Osteocyte (in vitro differentiated cells): ENCODE results near the gene SHISA4. TPM values are rescaled to one million over a fixed set of nuclear protein-coding genes. Genes with fewer than 3 reads are reported as not detected.
"Not testable (repeated sequence)": the region's sequence is repeated elsewhere in the genome, so short reads cannot be mapped to it uniquely, and the experiment has no call there.

Source experiments
- DNase-seq: peaks from one replicate; pipeline ENCODE4 v3.0.0; 2021; ENCODE audit warnings: mixed read lengths; ENCODE audit not compliant: unreplicated experiment; ENCODE audit errors: extremely low spot score
- H3K27ac Mint-ChIP-seq: one replicate; pipeline ENCODE4 v1.8.0; 2021; ENCODE audit warnings: mild to moderate bottlenecking, mixed read lengths; ENCODE audit not compliant: unreplicated experiment
- H3K27me3 Mint-ChIP-seq: one replicate; pipeline ENCODE4 v1.8.0; 2021; ENCODE audit warnings: mixed read lengths; ENCODE audit not compliant: unreplicated experiment
- H3K36me3 Mint-ChIP-seq: one replicate; pipeline ENCODE4 v1.8.0; 2021; ENCODE audit warnings: mixed read lengths; ENCODE audit not compliant: unreplicated experiment
- H3K4me1 Mint-ChIP-seq: one replicate; pipeline ENCODE4 v1.8.0; 2021; ENCODE audit warnings: mixed read lengths; ENCODE audit not compliant: unreplicated experiment
- H3K4me3 Mint-ChIP-seq: one replicate; pipeline ENCODE4 v1.8.0; 2021; ENCODE audit warnings: mild to moderate bottlenecking, moderate library complexity, mixed read lengths; ENCODE audit not compliant: unreplicated experiment
- H3K9me3 Mint-ChIP-seq: one replicate; pipeline ENCODE4 v1.8.0; 2021; ENCODE audit warnings: mixed read lengths; ENCODE audit not compliant: unreplicated experiment
- long read RNA-seq: library from polyadenylated mRNA; unstranded; transcript quantifications from one replicate; pipeline ENCODE4 v2.0.0, GENCODE V29; 2021
- total RNA-seq: library from RNA; stranded (reverse); gene quantifications from 2 replicates; pipeline ENCODE4 v1.2.1, GENCODE V29; 2021
- TF ChIP-seq, protein P1 (sequence below): fragments of 200-600 bp; sonication (generic); IDR thresholded peaks from 2 replicates; pipeline ENCODE4 v1.5.0; 2021; ENCODE audit warnings: antibody characterized with exemption, mild to moderate bottlenecking, moderate library complexity

SHISA4 gene, protein sequence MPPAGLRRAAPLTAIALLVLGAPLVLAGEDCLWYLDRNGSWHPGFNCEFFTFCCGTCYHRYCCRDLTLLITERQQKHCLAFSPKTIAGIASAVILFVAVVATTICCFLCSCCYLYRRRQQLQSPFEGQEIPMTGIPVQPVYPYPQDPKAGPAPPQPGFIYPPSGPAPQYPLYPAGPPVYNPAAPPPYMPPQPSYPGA
- total RNA-seq, result 31.4 and 32.1 TPM in 2 replicates
- long read RNA-seq, partial matches to known transcripts, result 0 of 1 reads
- long read RNA-seq, other reads (novel, unspliced or antisense), result 0 of 1 reads

DNA sequence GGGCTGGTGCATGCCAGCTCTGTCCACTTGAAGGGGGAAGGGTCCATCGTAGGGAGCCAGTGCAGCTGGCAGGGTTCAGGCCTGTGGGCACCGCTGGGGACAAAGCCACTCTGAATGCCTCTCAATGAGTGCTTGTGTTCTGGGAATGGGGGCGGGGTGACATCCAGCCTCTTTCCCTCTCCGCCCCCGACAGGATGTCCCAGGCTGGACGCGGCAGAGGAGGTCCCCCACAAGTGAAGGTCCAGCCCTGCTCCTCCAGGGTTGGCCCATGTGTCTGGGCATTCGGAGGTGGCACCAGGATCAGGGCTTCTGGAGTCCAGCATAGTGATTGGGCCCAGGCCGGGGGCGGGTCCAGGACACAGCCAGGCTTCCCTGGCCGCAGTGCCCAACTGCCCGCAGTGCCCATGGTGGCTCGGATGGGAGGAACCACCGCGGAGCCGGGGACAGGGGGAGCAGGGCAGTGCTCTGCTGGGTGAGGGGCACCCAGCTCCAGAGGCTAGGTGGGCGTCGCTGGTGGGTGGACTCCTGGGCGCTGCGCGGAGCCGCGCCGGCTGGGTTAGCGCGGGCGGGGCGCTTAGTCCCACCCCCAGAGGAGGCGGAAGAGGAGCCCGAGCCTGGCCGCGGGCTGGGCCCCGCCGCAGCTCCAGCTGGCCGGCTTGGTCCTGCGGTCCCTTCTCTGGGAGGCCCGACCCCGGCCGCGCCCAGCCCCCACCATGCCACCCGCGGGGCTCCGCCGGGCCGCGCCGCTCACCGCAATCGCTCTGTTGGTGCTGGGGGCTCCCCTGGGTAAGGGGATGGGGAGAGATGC lies at the start of gene SHISA4:
SHISA4 (plus strand) TSS at position 617 of the 808 bp plus-strand sequence; CDS start at position 714, 97 bp downstream.
- Mint-ChIP-seq H3K27me3 (no peaks in the 10 kb centered on the region), H3K4me3 (peak within 1 kb of the TSS; percentile 78), H3K36me3 (no peaks in the 10 kb centered on the region), H3K27ac (peak within 1 kb of the TSS; percentile 73), H3K4me1 (peaks cover 33% of the 10 kb centered on the region), H3K9me3 (no peaks in the 10 kb centered on the region)
- peak; percentile 94 for DNase-seq
- TF ChIP-seq, protein P1, sequence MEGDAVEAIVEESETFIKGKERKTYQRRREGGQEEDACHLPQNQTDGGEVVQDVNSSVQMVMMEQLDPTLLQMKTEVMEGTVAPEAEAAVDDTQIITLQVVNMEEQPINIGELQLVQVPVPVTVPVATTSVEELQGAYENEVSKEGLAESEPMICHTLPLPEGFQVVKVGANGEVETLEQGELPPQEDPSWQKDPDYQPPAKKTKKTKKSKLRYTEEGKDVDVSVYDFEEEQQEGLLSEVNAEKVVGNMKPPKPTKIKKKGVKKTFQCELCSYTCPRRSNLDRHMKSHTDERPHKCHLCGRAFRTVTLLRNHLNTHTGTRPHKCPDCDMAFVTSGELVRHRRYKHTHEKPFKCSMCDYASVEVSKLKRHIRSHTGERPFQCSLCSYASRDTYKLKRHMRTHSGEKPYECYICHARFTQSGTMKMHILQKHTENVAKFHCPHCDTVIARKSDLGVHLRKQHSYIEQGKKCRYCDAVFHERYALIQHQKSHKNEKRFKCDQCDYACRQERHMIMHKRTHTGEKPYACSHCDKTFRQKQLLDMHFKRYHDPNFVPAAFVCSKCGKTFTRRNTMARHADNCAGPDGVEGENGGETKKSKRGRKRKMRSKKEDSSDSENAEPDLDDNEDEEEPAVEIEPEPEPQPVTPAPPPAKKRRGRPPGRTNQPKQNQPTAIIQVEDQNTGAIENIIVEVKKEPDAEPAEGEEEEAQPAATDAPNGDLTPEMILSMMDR, result no peak

DNA sequence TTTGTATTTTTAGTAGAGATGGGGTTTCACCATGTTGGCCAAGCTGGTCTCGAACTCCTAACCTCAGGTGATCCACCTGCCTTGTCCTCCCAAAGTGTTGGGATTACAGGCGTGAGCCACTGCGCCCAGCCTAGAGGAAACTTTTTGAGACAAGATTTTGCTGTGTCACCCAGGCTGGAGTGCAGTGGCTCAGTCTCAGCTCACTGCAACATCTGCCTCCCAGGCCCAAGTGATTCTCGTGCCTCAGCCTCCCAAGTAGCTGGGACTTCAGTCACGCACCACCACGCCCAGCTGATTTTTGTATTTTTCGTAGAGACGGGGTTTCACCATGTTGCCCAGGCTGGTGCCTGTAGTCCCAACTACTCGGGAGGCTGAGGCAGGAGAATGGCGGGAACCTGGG lies 49.6 kb upstream of the SHISA4 start:
- not testable (repeated sequence) for H3K4me3 Mint-ChIP-seq, H3K27ac Mint-ChIP-seq, DNase-seq, H3K9me3 Mint-ChIP-seq, H3K4me1 Mint-ChIP-seq, H3K27me3 Mint-ChIP-seq
- H3K36me3 Mint-ChIP-seq, result peaks cover 10% of the 10 kb centered on the region

DNA sequence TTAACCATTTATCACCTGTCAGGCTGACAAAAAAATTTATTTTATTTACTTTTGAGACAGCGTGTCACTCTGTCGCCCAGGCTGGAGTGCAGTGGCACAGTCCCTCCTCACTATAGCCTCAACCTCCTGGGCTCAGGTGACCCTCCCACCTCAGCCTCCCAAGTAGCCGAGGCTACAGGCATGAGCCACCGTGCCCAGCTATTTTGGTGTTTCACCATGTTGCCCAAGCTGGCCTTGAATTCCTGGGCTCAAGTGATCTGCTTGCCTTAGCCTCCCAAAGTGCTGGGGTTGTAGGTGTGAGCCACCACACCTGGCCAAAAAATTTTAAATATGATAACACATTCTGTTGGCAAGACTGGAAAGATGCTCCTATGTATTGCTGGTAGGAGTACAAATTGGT lies 48.6 kb upstream of the SHISA4 start:
- DNase-seq, result no peak
- no peak overlapping the region for H3K27ac Mint-ChIP-seq
- peaks cover 10% of the 10 kb centered on the region for H3K36me3 Mint-ChIP-seq
- peaks cover 8% of the 10 kb centered on the region for H3K4me1 Mint-ChIP-seq
- TF ChIP-seq, protein P1, result no peak
- no peaks in the 10 kb centered on the region for H3K9me3 Mint-ChIP-seq
- no peaks in the 10 kb centered on the region for H3K27me3 Mint-ChIP-seq
- H3K4me3 Mint-ChIP-seq, result no peak overlapping the region

DNA sequence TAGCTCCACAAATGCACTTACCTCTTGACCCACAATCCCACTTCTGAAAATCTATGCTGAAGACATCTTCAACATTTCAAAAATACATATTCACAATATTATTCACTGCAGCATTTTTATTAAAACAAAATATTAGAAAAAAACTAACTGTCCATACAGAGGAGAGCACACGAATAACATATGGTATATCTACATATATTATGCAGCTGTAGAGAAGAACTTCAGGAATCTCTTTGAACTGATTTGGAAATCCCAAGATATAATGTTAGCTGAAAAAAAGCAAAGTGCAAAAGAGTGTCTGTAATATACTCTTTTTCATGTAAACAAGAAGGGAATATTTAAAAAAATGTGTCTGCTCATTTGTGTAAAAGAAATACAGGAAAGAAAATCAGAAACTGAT lies 48.2 kb upstream of the SHISA4 start:
- H3K27ac Mint-ChIP-seq, result no peak overlapping the region
- H3K4me3 Mint-ChIP-seq, result no peak overlapping the region
- peaks cover 10% of the 10 kb centered on the region for H3K36me3 Mint-ChIP-seq
- no peak for DNase-seq
- H3K4me1 Mint-ChIP-seq, result peaks cover 6% of the 10 kb centered on the region
- H3K9me3 Mint-ChIP-seq, result no peaks in the 10 kb centered on the region
- H3K27me3 Mint-ChIP-seq, result no peaks in the 10 kb centered on the region
- TF ChIP-seq, protein P1, result no peak

DNA sequence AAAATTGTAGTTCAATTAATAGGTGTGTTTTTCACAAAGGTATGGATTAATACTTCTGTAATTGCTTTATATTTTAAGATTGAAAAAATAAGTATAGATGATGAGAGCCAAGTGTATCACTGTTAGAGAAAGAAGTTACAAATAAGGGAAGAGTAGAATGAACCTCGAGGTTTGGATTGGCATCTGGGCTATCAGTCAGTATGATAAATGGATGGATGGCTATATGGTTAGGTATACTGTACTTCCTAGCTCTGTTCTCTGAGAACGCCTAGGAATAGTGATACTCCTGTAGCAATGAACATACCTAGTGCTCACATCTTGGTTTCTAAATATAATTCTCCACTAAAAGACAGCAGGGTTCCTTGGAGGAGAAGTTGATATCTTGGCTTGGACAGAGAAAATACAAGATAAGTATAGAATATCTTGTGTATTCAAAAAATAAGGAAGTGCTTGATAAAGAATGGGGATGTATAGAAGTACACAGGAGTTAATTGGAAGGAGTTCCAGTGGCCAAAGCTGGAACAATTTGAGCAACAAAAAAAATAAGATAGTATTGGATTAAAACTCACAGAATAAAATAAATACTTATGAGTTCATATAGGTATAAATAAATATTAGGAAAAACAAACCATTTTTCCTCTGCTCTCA lies 47.3 kb upstream of the SHISA4 start:
- Mint-ChIP-seq H3K4me3 (no peak overlapping the region), H3K27ac (no peak overlapping the region), H3K4me1 (peaks cover 8% of the 10 kb centered on the region), H3K27me3 (no peaks in the 10 kb centered on the region), H3K9me3 (no peaks in the 10 kb centered on the region), H3K36me3 (peaks cover 10% of the 10 kb centered on the region)
- DNase-seq, result no peak
- TF ChIP-seq, protein P1, result no peak
